ENCODE results near the gene SGTB. TPM values are rescaled to one million over a fixed set of nuclear protein-coding genes. Genes with fewer than 3 reads are reported as not detected.
"Not testable (repeated sequence)": the region's sequence is repeated elsewhere in the genome, so short reads cannot be mapped to it uniquely, and the experiment has no call there.

Gene SGTB
- total RNA-seq, 1 donor from 2014 or later = 15.0 TPM

DNA sequence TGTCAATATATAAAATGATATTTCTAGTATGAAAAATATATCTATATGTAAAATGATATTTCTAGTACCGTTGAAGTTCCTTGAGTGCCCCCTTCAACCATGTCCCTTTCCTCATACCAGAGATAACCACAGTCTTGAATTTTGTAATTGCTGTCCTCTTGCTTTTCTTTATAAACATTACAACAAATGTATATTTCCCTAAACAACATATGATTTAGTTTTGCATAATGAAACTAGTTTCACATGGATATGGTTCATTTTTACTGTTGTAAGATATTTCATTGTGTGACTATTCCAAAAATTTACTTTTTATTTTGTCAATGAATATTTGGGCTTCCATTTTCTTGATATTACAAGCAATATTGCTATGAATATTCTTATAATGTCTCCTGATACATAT, 14.1 kb upstream of the SGTB start:
- H3K4me3 Mint-ChIP-seq = no peak overlapping the region
- no peak for DNase-seq (ENCODE audit: low read depth, low spot score)
- no peak for TF ChIP-seq CTCF (conservative IDR thresholded peaks at IDR 0.05)
- no peaks in the 10 kb centered on the region for H3K27me3 Mint-ChIP-seq (ENCODE audit: low read depth)
- H3K9me3 Mint-ChIP-seq = peaks cover 3% of the 10 kb centered on the region
- H3K27ac Mint-ChIP-seq (ENCODE audit: unreplicated experiment) = no peak overlapping the region
- peaks cover 4% of the 10 kb centered on the region for H3K36me3 Mint-ChIP-seq (ENCODE audit: low read depth)
- H3K4me1 Mint-ChIP-seq = no peaks in the 10 kb centered on the region

DNA sequence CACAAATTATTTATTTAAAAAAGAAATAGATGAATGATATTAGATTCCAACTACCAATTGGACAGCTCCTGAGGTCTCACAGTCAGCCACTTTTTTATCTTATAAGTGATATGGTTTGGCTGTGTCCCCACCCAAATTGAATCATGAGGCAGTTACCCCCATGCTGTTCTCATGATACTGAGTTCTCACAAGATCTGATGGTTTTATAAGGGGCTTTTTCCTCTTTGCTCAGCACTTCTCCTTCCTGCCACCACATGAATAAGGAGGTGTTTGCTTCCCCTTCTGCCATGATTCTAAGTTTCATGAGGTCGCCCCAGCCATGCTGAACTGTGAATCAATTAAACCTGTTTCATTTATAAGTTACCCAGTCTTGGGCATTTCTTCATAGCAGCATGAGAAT, 13.0 kb upstream of the SGTB start:
- H3K36me3 Mint-ChIP-seq (ENCODE audit: low read depth) = peaks cover 9% of the 10 kb centered on the region
- no peak for DNase-seq (ENCODE audit: low read depth, low spot score)
- H3K9me3 Mint-ChIP-seq = peaks cover 3% of the 10 kb centered on the region
- H3K4me3 Mint-ChIP-seq = no peak overlapping the region
- H3K4me1 Mint-ChIP-seq = no peaks in the 10 kb centered on the region
- no peaks in the 10 kb centered on the region for H3K27me3 Mint-ChIP-seq (ENCODE audit: low read depth)
- H3K27ac Mint-ChIP-seq (ENCODE audit: unreplicated experiment) = no peak overlapping the region
- no peak for TF ChIP-seq CTCF (conservative IDR thresholded peaks at IDR 0.05)

DNA sequence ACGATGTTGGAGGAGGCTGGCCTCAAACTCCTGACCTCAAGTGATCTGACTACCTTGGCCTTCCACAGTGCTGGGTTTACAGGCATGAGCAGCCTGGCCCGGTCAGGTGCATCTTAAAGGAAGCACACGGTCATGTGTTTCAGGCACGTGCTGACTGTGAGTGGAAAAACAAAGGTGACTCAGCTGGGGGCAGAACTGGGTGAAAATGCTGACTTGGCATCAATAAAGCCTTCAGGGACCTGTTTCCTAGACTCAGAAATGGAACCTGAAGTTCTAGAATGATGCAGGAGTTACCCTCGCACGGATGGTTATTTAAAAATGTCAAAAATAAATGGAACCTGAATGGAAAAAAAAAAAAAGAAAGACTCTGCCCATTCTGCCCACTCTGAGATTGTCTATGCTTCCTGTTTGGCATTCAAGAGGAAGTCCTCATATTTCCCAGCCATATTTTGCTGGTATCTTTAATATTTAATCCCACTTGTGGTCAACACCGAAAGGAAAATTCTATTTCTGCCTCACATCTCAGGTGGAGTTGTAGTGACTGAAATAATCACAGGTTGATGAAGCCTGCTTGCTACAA, 12.4 kb upstream of the SGTB start:
- DNase-seq (ENCODE audit: low read depth, low spot score); H3K27ac Mint-ChIP-seq (ENCODE audit: unreplicated experiment); H3K4me1 Mint-ChIP-seq; H3K27me3 Mint-ChIP-seq (ENCODE audit: low read depth); H3K9me3 Mint-ChIP-seq; H3K4me3 Mint-ChIP-seq: not testable (repeated sequence)
- peaks cover 10% of the 10 kb centered on the region for H3K36me3 Mint-ChIP-seq (ENCODE audit: low read depth)

GRCh38 chr5:65732046-65732445, 10.1 kb upstream of the SGTB start:
- not testable (repeated sequence) for H3K27ac Mint-ChIP-seq (ENCODE audit: unreplicated experiment); H3K4me1 Mint-ChIP-seq; DNase-seq (ENCODE audit: low read depth, low spot score); H3K36me3 Mint-ChIP-seq (ENCODE audit: low read depth); H3K4me3 Mint-ChIP-seq; H3K27me3 Mint-ChIP-seq (ENCODE audit: low read depth); H3K9me3 Mint-ChIP-seq

- no peaks in the 10 kb centered on the region for H3K9me3 Mint-ChIP-seq
- no peaks in the 10 kb centered on the region for H3K27me3 Mint-ChIP-seq (ENCODE audit: low read depth)
- H3K4me3 Mint-ChIP-seq = no peak overlapping the region
- H3K36me3 Mint-ChIP-seq (ENCODE audit: low read depth) = peaks cover 7% of the 10 kb centered on the region
- H3K4me1 Mint-ChIP-seq = no peaks in the 10 kb centered on the region
- TF ChIP-seq CTCF (conservative IDR thresholded peaks at IDR 0.05) = no peak
- DNase-seq (ENCODE audit: low read depth, low spot score) = no peak
- H3K27ac Mint-ChIP-seq (ENCODE audit: unreplicated experiment) = no peak overlapping the region
Measured at GRCh38 chr5:65730910-65731309, 9.0 kb upstream of the SGTB start.

DNA sequence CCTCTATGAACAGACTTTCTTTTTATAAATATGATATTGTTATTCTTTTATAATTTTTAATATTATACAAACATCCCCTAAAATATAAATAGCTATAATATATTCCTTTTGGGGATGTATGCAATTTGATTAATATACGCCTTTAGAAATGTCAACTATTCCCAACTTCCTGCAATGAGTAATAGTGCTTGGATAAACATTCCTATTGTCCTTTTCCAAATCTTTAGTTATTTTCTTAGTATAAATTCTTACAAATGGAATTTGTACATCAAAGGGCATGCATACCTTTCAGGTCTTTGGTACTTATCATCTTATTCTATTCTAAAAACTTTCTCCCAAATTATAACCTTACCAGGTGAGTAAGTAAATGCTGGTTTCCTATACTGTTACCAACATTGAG, 6.3 kb upstream of the SGTB start:
- Mint-ChIP-seq H3K9me3 (no peaks in the 10 kb centered on the region), H3K27ac (ENCODE audit: unreplicated experiment) (no peak overlapping the region), H3K4me1 (peaks cover 10% of the 10 kb centered on the region), H3K36me3 (ENCODE audit: low read depth) (peaks cover 7% of the 10 kb centered on the region), H3K27me3 (ENCODE audit: low read depth) (no peaks in the 10 kb centered on the region), H3K4me3 (no peak overlapping the region)
- TF ChIP-seq CTCF (conservative IDR thresholded peaks at IDR 0.05) = no peak
- DNase-seq (ENCODE audit: low read depth, low spot score) = no peak

Measured in neural crest cell (in vitro differentiated cells).